Suprapubic skin (tissue), 4 donors: ENCODE results near the gene CDK5RAP2. TPM values are rescaled to one million over a fixed set of nuclear protein-coding genes. Genes with fewer than 3 reads are reported as not detected.
"Not testable (repeated sequence)": the region's sequence is repeated elsewhere in the genome, so short reads cannot be mapped to it uniquely, and the experiment has no call there.

Experiments used
- DNase-seq, 2 donors: peaks; one replicate each; pipeline ENCODE4 v3.0.0-alpha.2; 2019; ENCODE audit warnings: low spot score in 2 of 2
- H3K27ac ChIP-seq: fragments of 200-600 bp; sonication (generic); one replicate; pipeline ENCODE4 v1.5.1; 2019
- H3K27me3 ChIP-seq: fragments of 200-600 bp; sonication (generic); one replicate; pipeline ENCODE4 v1.5.1; 2019
- H3K36me3 ChIP-seq: fragments of 200-600 bp; sonication (generic); one replicate; pipeline ENCODE4 v1.5.1; 2019
- H3K4me1 ChIP-seq: fragments of 200-600 bp; sonication (generic); one replicate; pipeline ENCODE4 v1.5.1; 2019
- H3K4me3 ChIP-seq: fragments of 200-600 bp; sonication (generic); one replicate; pipeline ENCODE4 v1.5.1; 2019; ENCODE audit warnings: mild to moderate bottlenecking
- H3K9me3 ChIP-seq: fragments of 200-600 bp; sonication (generic); one replicate; pipeline ENCODE4 v1.5.1; 2019
- EP300 ChIP-seq: sonication (generic); formaldehyde crosslinking; IDR thresholded peaks from one replicate; pipeline ENCODE4 v1.6.1; 2017; ENCODE audit warnings: antibody characterized with exemption
- POLR2A ChIP-seq, 2 donors: fragments of 450-650 bp; IDR thresholded peaks; one replicate each; pipeline ENCODE4 v1.6.1; 2017; ENCODE audit warnings: antibody characterized with exemption in 2 of 2, mild to moderate bottlenecking in 2 of 2, moderate library complexity in 2 of 2
- POLR2AphosphoS5 ChIP-seq, 3 donors: sonication (generic); formaldehyde crosslinking; IDR thresholded peaks; one replicate each; pipeline ENCODE4 v1.6.1; 2017; ENCODE audit warnings: antibody characterized with exemption in 3 of 3
- WGBS: methylation state at CpG from one replicate; pipeline ENCODE4 v1.1.5; 2018; 5-methylcytosine and 5-hydroxymethylcytosine counted together
- total RNA-seq, 4 donors: library from RNA; depleted of rRNA; stranded (reverse); fragments of >200 nt; gene quantifications; one replicate each; pipeline ENCODE4 v1.1.0, GENCODE V29; 2016
- TF ChIP-seq, protein P1 (sequence below), 2 donors: fragments of 200-600 bp in 1 of 2; fragments of 450-650 bp in 1 of 2; sonication (generic) in 1 of 2; IDR thresholded peaks; one replicate each; pipeline ENCODE4 v1.5.1; 2016 to 2019; ENCODE audit warnings: antibody characterized with exemption in 2 of 2, mild to moderate bottlenecking in 1 of 2, moderate library complexity in 1 of 2

The CDK5RAP2 gene
- total RNA-seq, 4 donors from 2014 or later, result 60.1 to 105 (median 64.3) TPM

DNA sequence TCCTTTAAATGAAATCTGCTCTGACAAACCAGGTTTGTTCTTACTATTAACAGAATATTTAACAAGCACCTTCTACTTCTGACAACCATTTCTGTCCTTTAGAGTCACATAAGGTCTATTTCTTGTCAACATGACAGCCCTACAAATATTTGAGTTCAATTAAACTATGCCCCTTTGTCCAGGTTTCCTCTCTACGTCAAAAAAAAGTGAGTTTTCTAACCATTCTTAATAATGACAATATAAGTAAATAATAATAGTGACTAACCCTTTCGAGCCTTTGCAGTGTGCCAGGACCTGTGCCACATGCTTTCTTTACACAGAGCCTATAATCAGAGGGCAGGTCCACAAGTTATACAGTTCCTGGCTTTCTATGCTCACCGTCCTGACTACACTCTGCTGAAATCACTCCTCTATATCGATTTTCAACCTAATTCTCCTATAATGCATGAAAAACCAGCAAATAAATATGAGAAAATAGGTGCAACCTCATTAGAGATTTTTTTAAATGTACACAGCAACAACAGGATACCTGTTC is 115.0 kb downstream of the CDK5RAP2 start:
- no peak overlapping the region for H3K27ac ChIP-seq
- no peaks in the 10 kb centered on the region for H3K4me1 ChIP-seq
- peaks cover 36% of the 10 kb centered on the region for H3K36me3 ChIP-seq
- H3K9me3 ChIP-seq, result no peaks in the 10 kb centered on the region
- H3K4me3 ChIP-seq, result no peak overlapping the region
- no peaks in the 10 kb centered on the region for H3K27me3 ChIP-seq
- WGBS, result 94% methylated on average over 4 of the region's 4 CpGs
- TF ChIP-seq EP300 (no peak), POLR2AphosphoS5 (IDR thresholded peaks at IDR 0.05) (no peak), POLR2A (IDR thresholded peaks at IDR 0.05) (no peak)
- TF ChIP-seq, protein P1, sequence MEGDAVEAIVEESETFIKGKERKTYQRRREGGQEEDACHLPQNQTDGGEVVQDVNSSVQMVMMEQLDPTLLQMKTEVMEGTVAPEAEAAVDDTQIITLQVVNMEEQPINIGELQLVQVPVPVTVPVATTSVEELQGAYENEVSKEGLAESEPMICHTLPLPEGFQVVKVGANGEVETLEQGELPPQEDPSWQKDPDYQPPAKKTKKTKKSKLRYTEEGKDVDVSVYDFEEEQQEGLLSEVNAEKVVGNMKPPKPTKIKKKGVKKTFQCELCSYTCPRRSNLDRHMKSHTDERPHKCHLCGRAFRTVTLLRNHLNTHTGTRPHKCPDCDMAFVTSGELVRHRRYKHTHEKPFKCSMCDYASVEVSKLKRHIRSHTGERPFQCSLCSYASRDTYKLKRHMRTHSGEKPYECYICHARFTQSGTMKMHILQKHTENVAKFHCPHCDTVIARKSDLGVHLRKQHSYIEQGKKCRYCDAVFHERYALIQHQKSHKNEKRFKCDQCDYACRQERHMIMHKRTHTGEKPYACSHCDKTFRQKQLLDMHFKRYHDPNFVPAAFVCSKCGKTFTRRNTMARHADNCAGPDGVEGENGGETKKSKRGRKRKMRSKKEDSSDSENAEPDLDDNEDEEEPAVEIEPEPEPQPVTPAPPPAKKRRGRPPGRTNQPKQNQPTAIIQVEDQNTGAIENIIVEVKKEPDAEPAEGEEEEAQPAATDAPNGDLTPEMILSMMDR (IDR thresholded peaks at IDR 0.05), result no peak
- no peak for DNase-seq

DNA sequence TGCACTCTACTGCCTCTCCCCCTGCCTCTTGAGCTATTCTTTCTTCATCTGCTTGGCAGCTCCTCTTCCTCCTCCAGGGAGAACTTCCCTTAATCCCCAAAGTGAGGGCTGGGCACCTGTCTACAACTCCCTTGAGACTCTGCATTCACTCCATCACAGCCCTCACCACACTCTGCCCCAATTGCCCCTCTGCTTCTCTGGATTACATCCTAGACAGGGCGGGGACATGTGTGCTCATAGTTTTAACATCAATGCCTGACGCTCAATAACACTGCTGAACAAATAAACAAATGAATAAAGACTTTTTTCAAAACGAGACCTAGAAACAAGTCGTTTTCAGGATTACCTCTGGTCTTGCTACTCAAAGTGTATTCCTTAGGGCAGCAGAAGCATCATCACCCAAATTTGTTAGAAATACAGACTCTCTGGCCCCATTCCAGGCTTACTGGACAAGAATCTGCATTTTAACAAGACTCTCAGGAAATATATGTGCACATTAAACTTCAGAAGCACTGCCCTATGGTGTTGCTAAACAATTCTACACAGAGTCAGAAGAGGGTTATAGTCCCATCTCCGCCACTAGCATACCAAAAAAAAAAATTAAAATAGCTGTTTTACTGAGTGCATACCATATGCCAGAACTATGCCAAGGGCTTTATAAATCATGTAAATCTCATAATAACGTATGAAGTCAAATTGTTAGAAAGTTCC is 115.6 kb downstream of the CDK5RAP2 start:
- DNase-seq, result no peak
- Histone ChIP-seq H3K4me1 (no peaks in the 10 kb centered on the region), H3K27ac (no peak overlapping the region), H3K9me3 (no peaks in the 10 kb centered on the region), H3K27me3 (no peaks in the 10 kb centered on the region), H3K36me3 (peaks cover 40% of the 10 kb centered on the region), H3K4me3 (no peak overlapping the region)
- TF ChIP-seq, protein P1 (IDR thresholded peaks at IDR 0.05), result no peak
- TF ChIP-seq EP300 (no peak), POLR2AphosphoS5 (IDR thresholded peaks at IDR 0.05) (no peak), POLR2A (IDR thresholded peaks at IDR 0.05) (no peak)
- WGBS, result 68% methylated on average over 6 of the region's 6 CpGs

DNA sequence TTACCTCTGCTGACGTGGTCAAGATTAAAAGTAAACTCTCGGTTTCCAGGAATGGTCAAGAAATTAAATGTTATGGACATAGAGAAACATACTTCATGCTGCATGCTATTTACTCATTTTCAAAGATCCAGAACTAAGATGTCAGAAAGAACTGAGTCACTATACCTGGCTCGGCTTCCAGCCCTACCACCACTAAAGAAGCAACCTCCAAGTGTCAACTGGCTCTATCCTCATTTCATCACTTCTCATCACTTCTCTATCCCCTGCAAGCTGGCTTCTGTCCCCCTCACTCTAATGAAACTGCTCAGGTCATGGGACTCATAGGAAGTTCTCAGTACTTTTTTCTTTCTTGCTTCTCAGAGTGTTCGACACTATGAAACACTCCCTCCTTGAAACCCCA is 116.2 kb downstream of the CDK5RAP2 start:
- 89% methylated on average over 4 of the region's 4 CpGs for WGBS
- no peak for TF ChIP-seq POLR2A (IDR thresholded peaks at IDR 0.05)
- Histone ChIP-seq H3K9me3 (no peaks in the 10 kb centered on the region), H3K36me3 (peaks cover 43% of the 10 kb centered on the region), H3K4me1 (no peaks in the 10 kb centered on the region), H3K4me3 (no peak overlapping the region), H3K27me3 (no peaks in the 10 kb centered on the region), H3K27ac (no peak overlapping the region)
- no peak for DNase-seq

DNA sequence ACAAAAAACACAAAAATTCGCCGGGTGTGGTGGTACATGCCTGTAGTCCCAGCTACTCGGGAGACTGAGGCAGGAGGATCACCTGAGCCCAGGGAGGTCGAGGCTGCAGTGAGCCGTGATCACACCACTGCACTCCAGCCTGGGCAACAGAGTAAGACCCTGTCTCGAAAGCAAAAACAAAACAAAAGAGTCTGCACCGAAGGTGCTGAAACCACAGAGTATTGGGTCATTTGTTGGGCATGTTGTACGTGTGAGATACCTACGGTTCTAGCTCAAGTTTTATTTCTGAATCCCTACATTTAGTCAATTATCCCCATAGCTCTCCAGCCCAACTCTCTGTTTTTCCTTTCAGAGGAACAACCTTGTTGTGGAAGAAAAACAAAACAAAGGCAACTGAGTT is 118.3 kb downstream of the CDK5RAP2 start:
- H3K4me3 ChIP-seq, H3K4me1 ChIP-seq, H3K27ac ChIP-seq, H3K27me3 ChIP-seq, H3K9me3 ChIP-seq, DNase-seq: not testable (repeated sequence)
- H3K36me3 ChIP-seq, result peaks cover 47% of the 10 kb centered on the region
- WGBS, result 94% methylated on average over 9 of the region's 9 CpGs

DNA sequence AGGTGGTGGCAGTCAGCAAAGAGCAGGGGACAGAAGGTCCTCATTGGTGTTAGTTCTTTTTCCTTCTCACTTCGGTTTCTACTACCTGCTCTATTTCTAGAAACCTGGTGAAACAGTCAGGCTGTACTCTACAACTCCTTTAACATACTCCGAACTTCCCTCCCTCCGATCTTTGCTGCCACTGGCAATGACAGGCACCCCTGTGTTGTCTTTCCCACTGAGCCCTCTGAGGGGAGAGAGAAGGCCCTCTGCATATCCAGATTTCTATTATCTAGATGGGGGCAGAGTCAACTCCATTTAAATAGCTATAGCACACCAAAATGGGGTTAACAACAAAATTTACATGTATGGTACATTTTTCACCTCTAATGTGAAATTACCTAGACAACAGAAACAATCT is 123.7 kb downstream of the CDK5RAP2 start:
- Histone ChIP-seq H3K27me3 (no peaks in the 10 kb centered on the region), H3K4me1 (no peaks in the 10 kb centered on the region), H3K4me3 (no peak overlapping the region), H3K9me3 (no peaks in the 10 kb centered on the region), H3K36me3 (peaks cover 74% of the 10 kb centered on the region), H3K27ac (no peak overlapping the region)
- TF ChIP-seq POLR2AphosphoS5 (IDR thresholded peaks at IDR 0.05) (no peak), EP300 (no peak), POLR2A (IDR thresholded peaks at IDR 0.05) (no peak)
- TF ChIP-seq, protein P1 (IDR thresholded peaks at IDR 0.05), result no peak
- no peak for DNase-seq
- WGBS, result 93% methylated on average over 3 of the region's 3 CpGs

DNA sequence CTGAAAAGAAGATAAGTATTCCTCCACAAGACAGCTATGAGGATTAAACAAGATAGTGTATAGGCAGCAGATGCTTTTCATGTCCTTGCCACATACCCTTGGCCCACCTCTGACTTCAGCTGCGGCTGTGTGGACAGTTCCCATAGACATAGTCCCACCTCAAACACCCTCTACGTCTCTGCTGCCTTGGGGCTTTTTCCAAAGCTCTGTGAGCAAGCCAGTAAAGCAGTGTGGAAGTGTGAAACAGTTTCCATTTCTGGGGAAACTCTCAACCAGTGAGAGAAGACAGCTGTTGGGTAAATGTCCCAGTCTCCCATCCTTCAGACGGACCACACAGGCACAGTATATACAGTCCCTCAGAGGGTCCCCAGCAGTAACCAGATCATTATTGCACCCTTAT is 125.5 kb downstream of the CDK5RAP2 start:
- no peak for DNase-seq

More for the DNA sequence above, 125.5 kb downstream of the CDK5RAP2 start:
- TF ChIP-seq POLR2A (IDR thresholded peaks at IDR 0.05) (no peak), POLR2AphosphoS5 (IDR thresholded peaks at IDR 0.05) (no peak), EP300 (no peak)
- TF ChIP-seq, protein P1 (IDR thresholded peaks at IDR 0.05), result no peak
- no peaks in the 10 kb centered on the region for H3K9me3 ChIP-seq
- H3K4me1 ChIP-seq, result no peaks in the 10 kb centered on the region
- no peak overlapping the region for H3K4me3 ChIP-seq
- H3K27me3 ChIP-seq, result no peaks in the 10 kb centered on the region
- peaks cover 70% of the 10 kb centered on the region for H3K36me3 ChIP-seq
- H3K27ac ChIP-seq, result no peak overlapping the region
- WGBS, result 86% methylated on average over 3 of the region's 3 CpGs
